GM12878 (cell line): ENCODE measurements around the gene MITF. TPM values are rescaled to one million over a fixed set of nuclear protein-coding genes. Genes with fewer than 3 reads are reported as not detected.

Experiments used
- ATAC-seq: fragments of 200-7000 bp; cut with Tn5 transposase; 3 replicates; pipeline ENCODE4 v1.9.1; 2020; ENCODE audit warnings: mild to moderate bottlenecking, moderate library complexity
- BruUV-seq: library from RNA; stranded (reverse); fragments of 400-500 nt; replicated peaks from 2 replicates; lab custom pipeline; 2021; lab: Mats Ljungman, UMichigan
- CTCF ChIA-PET: fragments of 300-600 bp; sonication (Branson Sonifier 250); formaldehyde crosslinking; extraction: SDS; loops from one replicate; lab custom pipeline; 2021; ENCODE audit warnings: inconsistent platforms; lab: Yijun Ruan, JAX
- POLR2A ChIA-PET: fragments of 350-600 bp; formaldehyde crosslinking; extraction: SDS; loops from one replicate; lab custom pipeline; 2021; ENCODE audit warnings: inconsistent platforms; lab: Charles Lee
- RAD21 ChIA-PET: fragments of 300-600 bp; sonication (Branson Sonifier 250); formaldehyde crosslinking; loops from one replicate; lab custom pipeline; 2023; ENCODE audit warnings: antibody characterized with exemption; ENCODE audit not compliant: unreplicated experiment; lab: Charles Lee
- SMC1A ChIA-PET: fragments of 300-600 bp; sonication (Branson Sonifier 250); formaldehyde crosslinking; loops from one replicate; lab custom pipeline; 2023; ENCODE audit not compliant: unreplicated experiment, uncharacterized antibody; lab: Charles Lee
- DNase-seq: peaks from one replicate; pipeline ENCODE4 v3.0.0-alpha.2; 2011; ENCODE audit warnings: low read depth, low spot score
- FAIRE-seq: peaks from 3 replicates; lab custom pipeline; 2011; peaks lifted over from hg19 to GRCh38; lab: Jason Lieb, UNC
- H2AFZ ChIP-seq: 2 replicates; pipeline ENCODE4 v1.6.0; 2011; ENCODE audit warnings: low read depth, low read length, control low read depth; ENCODE audit not compliant: control insufficient read depth
- H3K27ac ChIP-seq: 2 replicates; pipeline ENCODE4 v1.5.1; 2011; ENCODE audit warnings: control low read depth; ENCODE audit not compliant: control insufficient read depth, insufficient read depth
- H3K27me3 ChIP-seq, 2 experiments: replicated peaks in 1 of 2; 2 replicates each; pipeline versions ENCODE4 v1.6.0 to v1.6.1; 2011; ENCODE audit warnings: low read length in 1 of 2; ENCODE audit not compliant: control insufficient read depth in 2 of 2, insufficient read depth in 2 of 2
- H3K36me3 ChIP-seq, 2 experiments: 2 replicates each; pipeline ENCODE4 v1.5.1; 2011; ENCODE audit warnings: low read length in 1 of 2; ENCODE audit not compliant: control insufficient read depth in 2 of 2, insufficient read depth in 2 of 2
- H3K4me1 ChIP-seq: 2 replicates; pipeline ENCODE4 v1.6.1; 2011; ENCODE audit warnings: mild to moderate bottlenecking, low read length, moderate library complexity, mixed read lengths; ENCODE audit not compliant: control insufficient read depth, insufficient read depth
- H3K4me2 ChIP-seq: 2 replicates; pipeline ENCODE4 v1.6.0; 2011; ENCODE audit warnings: control low read depth; ENCODE audit not compliant: control insufficient read depth, insufficient read depth
- H3K4me3 ChIP-seq: fragments of 200-600 bp; sonication (generic); 2 replicates; pipeline ENCODE4 v1.5.1; 2016
- H3K79me2 ChIP-seq: 2 replicates; pipeline ENCODE4 v1.6.0; 2011; ENCODE audit warnings: low read length; ENCODE audit not compliant: control insufficient read depth, insufficient read depth
- H3K9ac ChIP-seq: 2 replicates; pipeline ENCODE4 v1.8.0; 2011; ENCODE audit warnings: low read length, control low read depth, mixed read lengths; ENCODE audit not compliant: control insufficient read depth, insufficient read depth
- H3K9me3 ChIP-seq: replicated peaks from 3 replicates; pipeline ENCODE4 v1.5.1; 2011; ENCODE audit warnings: mild to moderate bottlenecking, low read length; ENCODE audit not compliant: control insufficient read depth, insufficient read depth
- H4K20me1 ChIP-seq: 2 replicates; pipeline ENCODE4 v1.6.0; 2011; ENCODE audit not compliant: control insufficient read depth, insufficient read depth
- ATF3 ChIP-seq: IDR thresholded peaks from 2 replicates; pipeline ENCODE4 v1.6.1; 2011; ENCODE audit warnings: low read depth, mild to moderate bottlenecking, low read length, moderate library complexity, borderline replicate concordance; ENCODE audit errors: extremely low read depth
- BRCA1 ChIP-seq: IDR thresholded peaks from 2 replicates; pipeline ENCODE4 v1.6.1; 2011; ENCODE audit warnings: low read depth, low read length, improper control_type of control experiment
- CHD2 ChIP-seq: IDR thresholded peaks from 2 replicates; pipeline ENCODE4 v1.6.1; 2011; ENCODE audit warnings: low read depth, low read length, improper control_type of control experiment, borderline replicate concordance
- CUX1 ChIP-seq: IDR thresholded peaks from 2 replicates; pipeline ENCODE4 v1.6.1; 2012; ENCODE audit warnings: improper control_type of control experiment, low read depth, low read length; ENCODE audit not compliant: insufficient replicate concordance
- HDAC2 ChIP-seq: fragments of 200-600 bp; sonication (generic); IDR thresholded peaks from 2 replicates; pipeline ENCODE4 v1.6.1; 2017
- IKZF1 ChIP-seq: fragments of 450-650 bp; conservative IDR thresholded peaks from 2 replicates; pipeline ENCODE4 v1.6.1; 2017; ENCODE audit warnings: antibody characterized with exemption, mild to moderate bottlenecking
- MXI1 ChIP-seq: fragments of 150-350 bp; IDR thresholded peaks from 2 replicates; pipeline ENCODE4 v1.6.1; 2011; ENCODE audit warnings: low read depth, mild to moderate bottlenecking, inconsistent platforms, low read length, improper control_type of control experiment
- POLR2AphosphoS5 ChIP-seq: IDR thresholded peaks from 2 replicates; pipeline ENCODE4 v1.6.1; 2011; ENCODE audit warnings: mild to moderate bottlenecking, low read length, inconsistent platforms
- RB1 ChIP-seq: fragments of 450-650 bp; formaldehyde crosslinking; IDR thresholded peaks from 2 replicates; pipeline ENCODE4 v1.6.1; 2017; ENCODE audit warnings: mild to moderate bottlenecking, borderline replicate concordance
- USF2 ChIP-seq: IDR thresholded peaks from 2 replicates; pipeline ENCODE4 v1.6.1; 2011; ENCODE audit warnings: low read depth, low read length, improper control_type of control experiment, borderline replicate concordance
- ZSCAN29 ChIP-seq: fragments of 450-650 bp; IDR thresholded peaks from 2 replicates; pipeline ENCODE4 v1.6.1; 2017; ENCODE audit warnings: mild to moderate bottlenecking, moderate library complexity
- WGBS: methylation state at CpG from one replicate; pipeline ENCODE4 v1.1.6; 2016; ENCODE audit warnings: low lambda C conversion rate; ENCODE audit not compliant: insufficient replicate concordance, insufficient coverage; ENCODE audit errors: missing lambda C conversion rate; 5-methylcytosine and 5-hydroxymethylcytosine counted together
- in situ Hi-C: fragments of 300-500 bp; cut with MboI; formaldehyde crosslinking; loops from 9 replicates; pipeline ENCODE4 v1.14.3; 2018; ENCODE audit warnings: mixed read lengths
- intact Hi-C: fragments of 100-400 bp; cut with micrococcal nuclease; formaldehyde crosslinking; loops from one replicate; pipeline ENCODE4 v1.14.2; 2022; ENCODE audit not compliant: unreplicated experiment
- polyA plus RNA-seq, 11 experiments: library from polyadenylated mRNA; depleted of rRNA in 4 of 11; unstranded in 6 of 11; stranded (reverse) in 5 of 11; fragments of >200 nt; fragmentation: Nextera tagmentation in 4 of 11; fragmentation: Illumina TruSeq in 1 of 11; extraction: Ambion mirVana in 4 of 11; extraction: Trizol in 1 of 11; gene quantifications; 1 replicate in 1 of 11; 2 replicates in 10 of 11; pipeline versions ENCODE4 v1.2.1 to v1.2.3, GENCODE V29; 2011 to 2016; ENCODE audit warnings: inconsistent platforms in 2 of 11, missing spikeins in 2 of 11, low read depth in 1 of 11
- total RNA-seq, 4 experiments: library from RNA; depleted of rRNA in 3 of 4; stranded (reverse); fragments of >200 nt in 3 of 4; fragmentation: Illumina TruSeq in 1 of 4; extraction: Trizol in 1 of 4; gene quantifications; 2 replicates each; pipeline versions ENCODE4 v1.2.1 to v1.2.3, GENCODE V29; 2013 to 2021
- TF ChIP-seq, protein P1 (sequence below): fragments of 150-350 bp; IDR thresholded peaks from 2 replicates; pipeline ENCODE4 v1.6.1; 2016; ENCODE audit warnings: low read depth, low read length

Gene MITF
- total and polyA plus RNA-seq, 10 of the 15 experiments (the other 5 are each of a cell fraction or from before 2014, with no cell fraction given): under 0.01 to 0.90 (median 0.06) TPM; not detected in 3

GRCh38 chr3:69967156-69967555 is 227.9 kb downstream of the MITF start:
- ChIA-PET RAD21 (no interaction called here), POLR2A (no interaction called here), CTCF (interaction anchor here (1.2 kb wide), 1 partner anchor 20 kb away, joined by 3 read pairs; no protein-coding TSS in a partner anchor), SMC1A (interaction anchor here (1.1 kb wide), 1 partner anchor 806 kb away, joined by 3 read pairs; no protein-coding TSS in a partner anchor)
- ATAC-seq (no peak), DNase-seq (no peak), FAIRE-seq (no peak)
- no TSS peak for BruUV-seq
- H3K4me3 ChIP-seq: no peak overlapping the region
- 50% methylated on average over 6 of the region's 6 CpGs for WGBS
- H3K4me2 ChIP-seq: no peak overlapping the region
- H3K36me3 ChIP-seq: no peaks in the 10 kb centered on the region
- no peak overlapping the region for H3K9ac ChIP-seq
- H3K27ac ChIP-seq: no peak overlapping the region
- intact Hi-C loops (no loop called here), in situ Hi-C loops (no loop called here)
- no peak overlapping the region for H2AFZ ChIP-seq
- H3K27me3 ChIP-seq: no peaks in the 10 kb centered on the region; a peak in 1 of 4 replicates
- H3K9me3 ChIP-seq: no peaks in the 10 kb centered on the region
- no peaks in the 10 kb centered on the region for H4K20me1 ChIP-seq
- no peaks in the 10 kb centered on the region for H3K79me2 ChIP-seq
- no peaks in the 10 kb centered on the region for H3K4me1 ChIP-seq
- no peak for TF ChIP-seq BRCA1
- TF ChIP-seq MXI1: no peak
- no peak for TF ChIP-seq HDAC2
- TF ChIP-seq, protein P1, sequence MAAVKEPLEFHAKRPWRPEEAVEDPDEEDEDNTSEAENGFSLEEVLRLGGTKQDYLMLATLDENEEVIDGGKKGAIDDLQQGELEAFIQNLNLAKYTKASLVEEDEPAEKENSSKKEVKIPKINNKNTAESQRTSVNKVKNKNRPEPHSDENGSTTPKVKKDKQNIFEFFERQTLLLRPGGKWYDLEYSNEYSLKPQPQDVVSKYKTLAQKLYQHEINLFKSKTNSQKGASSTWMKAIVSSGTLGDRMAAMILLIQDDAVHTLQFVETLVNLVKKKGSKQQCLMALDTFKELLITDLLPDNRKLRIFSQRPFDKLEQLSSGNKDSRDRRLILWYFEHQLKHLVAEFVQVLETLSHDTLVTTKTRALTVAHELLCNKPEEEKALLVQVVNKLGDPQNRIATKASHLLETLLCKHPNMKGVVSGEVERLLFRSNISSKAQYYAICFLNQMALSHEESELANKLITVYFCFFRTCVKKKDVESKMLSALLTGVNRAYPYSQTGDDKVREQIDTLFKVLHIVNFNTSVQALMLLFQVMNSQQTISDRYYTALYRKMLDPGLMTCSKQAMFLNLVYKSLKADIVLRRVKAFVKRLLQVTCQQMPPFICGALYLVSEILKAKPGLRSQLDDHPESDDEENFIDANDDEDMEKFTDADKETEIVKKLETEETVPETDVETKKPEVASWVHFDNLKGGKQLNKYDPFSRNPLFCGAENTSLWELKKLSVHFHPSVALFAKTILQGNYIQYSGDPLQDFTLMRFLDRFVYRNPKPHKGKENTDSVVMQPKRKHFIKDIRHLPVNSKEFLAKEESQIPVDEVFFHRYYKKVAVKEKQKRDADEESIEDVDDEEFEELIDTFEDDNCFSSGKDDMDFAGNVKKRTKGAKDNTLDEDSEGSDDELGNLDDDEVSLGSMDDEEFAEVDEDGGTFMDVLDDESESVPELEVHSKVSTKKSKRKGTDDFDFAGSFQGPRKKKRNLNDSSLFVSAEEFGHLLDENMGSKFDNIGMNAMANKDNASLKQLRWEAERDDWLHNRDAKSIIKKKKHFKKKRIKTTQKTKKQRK: no peak
- TF ChIP-seq POLR2AphosphoS5: no peak
- no peak for TF ChIP-seq RB1
- no peak for TF ChIP-seq USF2
- TF ChIP-seq CUX1: no peak
- TF ChIP-seq IKZF1: no peak
- no peak for TF ChIP-seq ZSCAN29
- TF ChIP-seq CHD2: no peak
- no peak for TF ChIP-seq ATF3
